Stimulated activated CD8-positive, alpha-beta memory T cell treated with anti-CD3 and anti-CD28 coated beads, Interleukin-12 subunit alpha, Interleukin-12 subunit beta, amount 100 ng/mL, for 4 hours (primary cell): ENCODE results near the gene DYSF.

Experiments
- DNase-seq: peaks from one replicate; pipeline ENCODE4 v3.0.0-alpha.2; 2020; ENCODE audit warnings: low read depth

The DYSF gene

DNA sequence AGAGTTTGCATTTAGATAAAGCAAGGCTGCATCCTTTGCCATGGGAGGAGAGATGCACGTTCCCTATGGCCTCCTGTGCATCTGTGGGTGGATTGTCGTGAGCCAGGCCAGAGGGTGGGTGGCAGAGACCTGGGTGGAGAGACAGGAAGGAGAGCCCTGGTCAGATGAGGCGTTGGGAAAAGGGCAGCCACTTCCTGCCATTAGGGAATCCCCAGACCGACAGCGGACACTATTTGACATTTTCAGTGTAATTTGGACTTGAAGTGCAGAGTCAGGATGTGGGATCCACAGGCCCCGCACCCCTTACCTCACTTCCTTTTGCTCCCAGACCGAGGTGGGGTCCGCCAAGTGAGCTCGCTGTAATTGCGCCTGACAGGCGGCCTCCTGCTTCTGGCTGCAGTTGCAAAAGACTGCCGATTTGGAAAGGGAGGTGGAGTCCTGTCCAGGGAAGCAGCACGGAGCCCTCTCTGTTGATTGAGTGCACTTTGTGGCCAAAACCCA is 150.0 kb downstream of the DYSF start:
- no peak for DNase-seq

DNA sequence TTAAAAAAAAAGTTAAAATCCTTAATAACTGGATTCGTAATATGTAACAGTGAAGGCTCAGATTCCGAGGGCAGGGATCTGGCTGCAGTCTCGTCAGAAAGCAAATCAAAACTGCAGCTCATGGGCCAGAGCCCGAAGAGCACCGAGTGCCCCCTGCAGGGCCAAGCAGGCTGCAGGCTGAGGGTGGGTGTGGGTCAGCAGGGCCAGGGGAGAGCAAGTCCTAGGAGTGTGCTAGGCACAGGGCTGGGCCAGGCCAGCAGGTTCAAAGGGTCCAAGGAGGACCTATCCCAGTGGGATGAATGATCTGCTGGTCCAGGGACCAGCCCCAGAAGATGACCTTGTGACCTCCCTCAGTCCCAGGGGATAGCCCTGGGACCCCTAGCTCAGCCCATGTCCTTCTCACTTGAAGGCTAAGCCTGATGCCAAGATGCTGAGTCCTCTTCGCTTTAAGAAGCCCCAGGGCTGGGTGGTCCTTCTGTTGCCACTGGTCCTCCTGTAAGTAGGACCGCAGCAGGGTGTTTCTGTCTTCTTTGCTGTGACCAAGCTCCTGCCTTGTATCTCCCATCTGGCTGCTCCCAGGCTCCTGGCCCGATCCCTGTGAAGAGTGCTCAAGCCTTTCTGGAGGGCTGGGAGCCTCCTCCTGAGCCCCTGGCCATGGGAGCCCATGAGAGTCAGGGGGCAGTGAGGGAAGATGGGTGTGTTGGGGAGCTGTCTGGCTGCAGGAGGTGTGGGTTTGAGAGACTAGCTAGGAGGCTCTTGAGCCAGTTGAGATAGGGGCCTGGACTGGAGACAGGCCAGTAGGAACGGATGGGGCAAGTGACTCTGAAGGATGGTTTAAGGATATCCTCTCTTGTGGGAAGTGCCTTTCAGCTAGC is 150.7 kb downstream of the DYSF start:
- DNase-seq, result no peak

DNA sequence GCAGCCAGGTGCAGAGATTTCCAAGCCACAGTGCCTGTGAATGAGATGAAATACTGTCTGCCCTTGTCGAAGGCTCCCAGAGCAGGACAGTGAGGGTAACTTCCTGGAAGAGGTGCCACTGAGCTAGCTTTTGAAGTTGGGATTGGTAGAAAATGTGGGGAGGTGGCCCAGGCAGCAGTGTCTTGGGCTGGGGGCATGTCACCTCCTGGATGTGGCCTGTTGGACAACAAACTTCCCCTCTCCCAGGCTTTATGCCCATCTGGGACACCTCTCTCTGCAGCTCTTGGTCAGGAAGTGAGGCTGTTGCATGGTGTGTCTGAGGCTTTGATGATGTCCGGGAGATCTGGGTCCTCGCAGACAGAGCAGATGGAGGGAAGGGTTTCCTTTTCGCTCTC is 151.4 kb downstream of the DYSF start:
- DNase-seq, result no peak

DNA sequence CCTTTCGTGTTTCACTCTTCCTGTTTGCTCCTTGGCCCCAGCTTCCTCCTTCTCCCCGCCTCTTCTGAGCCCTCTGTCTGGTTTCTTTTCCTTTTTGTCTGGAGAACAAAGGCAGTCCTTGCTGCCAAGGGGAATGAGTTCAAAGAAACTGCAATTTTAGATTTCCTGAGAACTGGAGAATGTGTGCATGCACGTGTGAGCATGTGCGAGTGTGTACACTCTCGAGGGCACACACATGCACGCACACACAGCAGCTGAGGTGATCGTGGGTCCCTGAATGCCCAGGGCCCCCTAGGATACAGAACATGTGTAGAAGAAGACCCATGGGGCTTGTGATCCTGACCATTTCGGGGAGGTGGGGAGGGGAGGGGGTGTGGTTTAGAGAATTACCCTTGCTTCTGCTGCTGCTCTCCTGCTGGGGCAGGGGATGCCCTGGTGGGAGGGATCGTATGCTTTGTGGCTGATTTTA is 151.8 kb downstream of the DYSF start:
- DNase-seq, result no peak

DNA sequence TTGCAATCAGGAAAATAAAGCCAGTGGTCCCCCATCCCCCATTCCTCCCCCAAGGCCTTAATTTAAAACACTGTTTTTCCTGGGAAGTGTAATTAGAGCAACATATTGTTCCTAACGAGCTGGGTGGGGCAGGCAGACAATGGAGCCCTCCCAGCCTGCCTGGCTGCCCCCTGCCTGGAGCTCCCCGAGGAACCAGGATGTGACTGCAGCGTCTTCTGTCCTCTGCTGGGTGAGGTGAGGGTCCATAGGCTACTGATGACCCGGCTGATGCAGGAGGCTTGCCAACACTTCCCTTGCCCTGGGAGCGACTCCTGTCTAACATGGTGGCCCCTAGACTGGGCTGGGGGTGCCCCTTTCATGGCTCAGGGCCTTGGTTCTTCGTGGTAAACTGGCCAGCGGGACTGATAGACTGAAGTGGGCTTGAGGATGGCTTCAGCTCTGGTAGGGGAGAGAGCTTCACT is 152.4 kb downstream of the DYSF start:
- no peak for DNase-seq

DNA sequence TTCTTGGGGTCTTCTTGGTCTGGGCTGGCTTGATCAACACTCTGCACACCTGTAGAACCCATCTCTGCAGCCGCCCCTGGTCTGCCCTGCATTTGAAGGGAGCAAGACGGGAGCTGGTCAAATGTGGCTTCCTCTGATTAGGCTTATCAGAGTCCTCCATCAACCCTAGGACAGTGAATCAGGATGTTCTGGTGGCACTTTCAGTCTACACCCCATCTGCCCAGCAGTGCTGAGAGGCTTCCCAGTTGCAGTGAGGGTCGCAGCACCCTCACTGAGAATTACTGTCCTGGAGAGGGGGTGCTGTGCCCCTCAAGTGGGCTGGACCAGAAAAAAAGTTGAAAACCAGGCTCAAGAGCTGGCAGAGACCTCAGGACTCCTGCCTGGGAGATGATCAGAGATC is 152.9 kb downstream of the DYSF start:
- no peak for DNase-seq

DNA sequence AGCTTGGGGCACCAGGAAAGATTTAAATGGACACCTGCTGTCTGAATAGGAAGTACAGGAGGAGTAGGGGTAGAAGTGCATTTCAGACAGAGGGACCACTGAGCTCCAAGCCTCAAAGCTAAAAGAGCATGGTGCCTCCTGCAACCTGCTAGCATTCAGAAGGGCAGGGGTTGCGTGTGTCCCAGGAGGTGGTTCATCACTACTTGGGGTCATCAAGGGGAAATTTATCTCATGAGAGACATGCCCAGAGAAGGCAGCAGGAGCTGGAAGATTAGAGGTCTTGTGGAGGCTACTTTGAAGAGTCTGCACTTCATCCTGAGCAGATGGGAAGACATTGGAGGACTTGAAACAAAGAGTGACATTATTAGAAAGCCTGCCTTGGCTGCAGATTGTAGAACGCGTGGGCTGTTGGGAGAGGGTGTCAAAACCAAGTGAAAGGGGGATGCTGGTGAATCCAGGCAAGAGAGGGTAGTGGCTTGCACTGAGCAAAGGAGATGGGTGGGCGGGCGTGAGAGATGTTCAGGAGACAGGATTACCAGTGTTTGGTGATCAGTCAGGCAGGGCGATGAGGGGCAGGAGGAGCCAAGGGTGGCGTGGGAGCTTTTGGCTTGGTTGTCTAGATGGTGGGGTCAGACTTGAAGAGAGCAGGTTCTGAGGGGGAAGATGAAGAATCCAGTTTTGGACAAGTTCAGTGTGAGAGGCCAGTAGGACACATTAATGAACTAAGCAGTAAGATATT is 154.0 kb downstream of the DYSF start:
- no peak for DNase-seq

DNA sequence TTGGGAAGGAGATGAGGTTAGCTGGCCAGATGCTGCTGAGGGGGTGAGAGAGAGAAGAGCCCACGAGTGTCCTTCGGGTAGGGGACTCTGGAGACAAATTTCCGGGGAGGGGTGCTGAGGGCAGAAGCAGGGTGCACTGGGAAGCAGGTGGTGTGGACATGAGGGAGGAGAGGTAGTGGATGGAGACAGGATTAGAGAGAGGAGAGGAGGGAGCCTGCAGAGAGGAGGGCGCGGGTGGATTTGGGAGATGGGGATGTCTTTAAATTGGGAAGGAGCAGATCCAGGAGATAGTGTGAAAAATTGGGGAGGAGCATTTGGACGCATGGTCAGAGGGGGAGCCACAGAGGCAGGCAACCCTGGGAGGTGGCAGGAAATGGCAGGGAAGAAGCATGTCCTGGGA is 154.7 kb downstream of the DYSF start:
- DNase-seq, result no peak

DNA sequence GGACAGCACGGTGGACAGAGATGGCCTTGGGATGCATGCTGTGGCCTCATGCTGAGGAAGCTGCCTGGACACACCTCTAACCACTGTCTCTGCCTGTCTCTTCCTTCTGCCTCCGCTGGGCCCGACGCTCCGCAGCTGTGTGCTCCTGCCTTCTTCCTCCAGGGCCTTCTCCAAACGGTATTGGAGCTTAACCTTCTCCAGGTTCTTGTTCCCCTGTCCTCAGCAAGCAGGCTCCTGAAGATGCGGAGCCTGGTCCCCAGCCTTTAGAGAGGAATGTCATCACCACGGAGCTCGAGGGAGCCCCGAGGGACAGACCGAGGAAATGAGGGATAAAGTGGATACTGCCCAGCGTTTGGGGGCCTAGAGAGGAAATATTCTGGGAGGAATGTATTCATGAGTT is 155.1 kb downstream of the DYSF start:
- no peak for DNase-seq

DNA sequence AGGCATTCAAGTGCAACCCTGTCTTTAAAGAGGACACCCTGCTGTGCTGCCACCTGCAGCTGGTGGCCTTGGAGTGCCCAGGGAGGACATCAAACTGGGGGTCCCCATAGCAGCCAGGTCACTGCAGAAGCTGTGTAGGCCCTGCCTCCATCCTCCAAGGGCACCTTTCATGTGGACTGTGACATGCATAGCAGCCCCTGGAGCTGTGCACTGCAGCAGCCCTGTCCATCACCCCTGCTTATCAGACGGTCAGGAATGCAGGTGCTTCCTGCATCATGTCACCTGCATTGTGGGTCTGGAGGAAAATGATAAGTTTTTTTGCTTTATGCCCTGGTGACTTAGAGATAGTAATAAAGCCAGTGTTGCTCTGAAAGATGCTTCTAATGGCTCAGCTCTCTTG is 155.7 kb downstream of the DYSF start:
- DNase-seq, result no peak

DNA sequence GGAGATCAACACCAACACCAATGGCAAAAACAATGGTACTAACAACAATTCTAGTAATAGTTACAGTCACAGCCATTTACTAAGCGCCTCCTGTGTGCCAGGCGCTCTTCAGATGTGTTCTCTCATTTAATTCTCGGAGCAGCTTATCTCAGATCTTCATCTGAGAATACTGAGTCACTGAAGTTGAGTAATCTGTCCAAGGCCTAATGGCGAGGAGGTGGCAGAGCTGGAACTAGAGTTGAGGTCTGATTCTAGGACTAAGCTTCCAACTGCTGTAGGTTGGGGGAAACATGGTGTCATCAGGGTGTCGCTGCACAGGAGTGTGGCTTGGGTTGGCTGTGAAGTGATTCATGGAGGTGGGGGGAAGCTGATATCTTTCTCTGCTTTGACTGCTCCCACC is 156.1 kb downstream of the DYSF start:
- no peak for DNase-seq

DNA sequence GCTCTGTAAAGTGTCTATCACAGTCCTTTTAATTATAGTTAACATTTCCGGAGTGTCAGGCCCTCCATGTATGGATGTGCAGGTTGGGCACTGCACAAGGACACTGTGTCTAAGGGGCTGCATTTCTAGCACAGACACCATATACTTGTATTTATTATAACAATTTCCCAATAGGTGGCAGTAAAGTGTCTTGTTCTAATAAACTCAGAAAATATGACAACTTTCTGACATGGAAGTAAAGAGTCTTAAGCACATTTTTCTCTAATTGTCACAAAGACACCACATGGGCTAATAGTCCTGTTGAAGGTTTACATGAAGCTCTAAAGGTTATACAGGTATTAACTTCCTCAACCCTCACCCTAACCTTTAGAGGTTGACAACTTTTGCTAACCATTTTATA is 156.6 kb downstream of the DYSF start:
- no peak for DNase-seq

DNA sequence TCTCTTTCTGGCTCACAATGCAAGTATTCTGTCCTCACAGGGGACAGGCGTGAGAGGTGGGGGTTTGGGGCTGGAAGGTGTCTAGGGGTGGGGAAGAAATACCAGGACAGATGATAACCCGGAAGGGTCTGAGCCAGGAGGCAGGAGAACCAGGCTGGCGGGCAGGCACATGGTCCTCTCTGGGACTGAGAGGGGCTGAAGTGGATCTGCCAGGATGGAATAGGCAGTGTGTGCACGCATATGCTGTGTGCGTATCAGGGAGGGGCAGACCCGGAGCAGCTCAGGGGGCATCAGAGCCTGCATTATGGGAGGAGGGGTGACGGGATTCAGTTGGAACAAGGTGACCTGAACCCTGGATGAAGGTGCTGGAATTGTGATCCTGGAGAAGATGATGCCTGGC is 157.3 kb downstream of the DYSF start:
- DNase-seq, result no peak

DNA sequence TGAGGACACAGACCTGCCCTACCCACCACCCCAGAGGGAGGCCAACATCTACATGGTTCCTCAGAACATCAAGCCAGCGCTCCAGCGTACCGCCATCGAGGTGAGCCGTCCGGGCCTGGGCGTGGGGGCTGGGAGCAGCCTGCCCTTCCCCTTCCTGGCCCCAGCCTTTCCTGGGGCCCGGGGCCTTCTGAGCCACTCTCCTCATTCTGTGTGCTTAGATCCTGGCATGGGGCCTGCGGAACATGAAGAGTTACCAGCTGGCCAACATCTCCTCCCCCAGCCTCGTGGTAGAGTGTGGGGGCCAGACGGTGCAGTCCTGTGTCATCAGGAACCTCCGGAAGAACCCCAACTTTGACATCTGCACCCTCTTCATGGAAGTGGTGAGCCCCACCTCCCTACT is 157.9 kb downstream of the DYSF start:
- DNase-seq, result no peak

DNA sequence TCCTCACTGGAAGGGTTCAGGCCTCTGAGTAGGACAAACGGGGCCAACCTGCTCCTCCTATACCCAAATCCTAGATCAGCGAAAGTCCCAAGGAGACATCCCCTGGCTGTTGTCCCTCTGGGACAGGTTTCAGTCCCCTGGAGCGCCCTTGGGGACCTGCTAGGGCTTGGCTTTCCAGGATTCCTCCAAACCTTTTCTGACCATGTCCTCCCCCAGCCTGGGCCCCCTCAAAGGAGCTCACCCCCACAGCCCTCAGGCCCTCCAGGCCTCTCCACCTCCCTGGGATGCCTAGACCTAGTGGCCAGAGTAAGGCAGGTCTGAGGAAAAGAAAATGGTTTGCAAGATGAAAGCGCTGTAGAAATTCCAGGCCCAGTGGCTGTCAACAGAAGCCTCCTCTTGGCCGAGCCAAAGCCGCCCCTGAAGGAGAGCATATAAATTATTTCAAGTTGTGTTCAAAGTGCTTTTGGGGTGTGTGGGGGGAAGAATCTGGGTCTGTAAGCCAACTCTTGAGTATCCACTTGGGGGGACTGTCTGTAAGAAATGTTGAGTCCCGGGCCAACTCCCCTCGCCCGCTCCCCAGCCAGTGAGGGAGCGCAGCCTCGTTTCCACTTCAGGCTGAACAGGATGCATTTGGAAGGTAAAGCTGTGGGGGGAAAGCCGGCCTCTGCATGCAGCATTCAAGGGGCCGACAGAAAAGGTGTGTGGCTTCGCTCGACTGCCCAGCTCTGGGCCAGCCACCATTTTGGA is 158.6 kb downstream of the DYSF start:
- no peak for DNase-seq

DNA sequence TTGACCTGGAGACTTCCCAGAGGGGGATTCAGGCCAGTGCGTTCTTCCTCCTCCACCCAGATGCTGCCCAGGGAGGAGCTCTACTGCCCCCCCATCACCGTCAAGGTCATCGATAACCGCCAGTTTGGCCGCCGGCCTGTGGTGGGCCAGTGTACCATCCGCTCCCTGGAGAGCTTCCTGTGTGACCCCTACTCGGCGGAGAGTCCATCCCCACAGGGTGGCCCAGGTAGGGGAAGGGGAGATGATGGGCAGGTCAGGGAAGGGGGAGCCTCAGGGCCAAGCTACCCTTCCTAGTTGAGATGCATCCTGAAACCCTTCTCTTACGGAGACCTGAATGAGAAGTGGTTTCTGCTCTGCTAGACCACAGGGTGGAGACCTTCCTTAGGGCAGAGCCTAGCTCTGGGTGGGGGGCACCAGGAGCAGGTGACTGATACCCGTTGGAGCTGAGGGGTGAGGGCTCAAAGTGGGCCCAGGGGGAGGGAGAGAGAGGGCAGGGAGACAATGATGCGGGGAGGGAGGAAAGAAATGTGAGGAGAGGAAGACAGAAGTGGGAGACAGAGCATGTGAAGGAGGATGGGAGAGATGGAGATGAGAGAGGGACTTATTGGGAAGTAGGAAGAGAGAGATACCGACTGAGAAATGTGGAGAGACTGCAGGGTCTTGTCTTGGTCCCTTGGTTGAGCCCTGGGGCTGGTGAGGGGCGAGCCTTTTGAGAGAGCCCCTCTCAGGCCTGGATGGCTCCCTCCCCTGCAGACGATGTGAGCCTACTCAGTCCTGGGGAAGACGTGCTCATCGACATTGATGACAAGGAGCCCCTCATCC is 159.4 kb downstream of the DYSF start:
- DNase-seq, result no peak

DNA sequence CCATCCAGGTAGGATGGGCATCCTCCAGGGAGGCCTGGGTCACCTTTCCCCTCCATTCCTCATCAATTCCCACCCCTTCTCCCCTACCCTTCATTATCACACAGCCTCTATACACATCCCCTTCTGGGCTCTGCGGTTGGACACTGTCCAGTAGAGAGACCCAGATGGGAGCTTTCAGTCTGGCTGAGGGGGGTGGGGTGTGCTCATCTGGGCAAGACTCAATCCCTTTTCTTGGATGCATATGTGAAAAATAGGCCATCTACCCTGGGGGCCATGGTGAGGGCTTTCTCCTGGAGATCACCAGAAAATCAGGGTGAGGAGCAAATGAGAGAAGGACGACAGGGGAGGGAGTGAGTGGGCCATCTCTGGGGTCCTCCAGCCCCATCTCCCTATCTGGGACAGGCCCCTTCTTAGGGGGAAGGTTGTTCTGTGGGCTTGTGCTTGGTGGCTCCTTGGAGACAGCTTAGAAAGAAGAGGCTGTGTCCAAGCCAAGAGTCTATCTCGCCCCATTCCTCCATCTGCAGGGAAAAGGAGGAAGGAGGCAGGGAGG is 160.1 kb downstream of the DYSF start:
- no peak for DNase-seq

DNA sequence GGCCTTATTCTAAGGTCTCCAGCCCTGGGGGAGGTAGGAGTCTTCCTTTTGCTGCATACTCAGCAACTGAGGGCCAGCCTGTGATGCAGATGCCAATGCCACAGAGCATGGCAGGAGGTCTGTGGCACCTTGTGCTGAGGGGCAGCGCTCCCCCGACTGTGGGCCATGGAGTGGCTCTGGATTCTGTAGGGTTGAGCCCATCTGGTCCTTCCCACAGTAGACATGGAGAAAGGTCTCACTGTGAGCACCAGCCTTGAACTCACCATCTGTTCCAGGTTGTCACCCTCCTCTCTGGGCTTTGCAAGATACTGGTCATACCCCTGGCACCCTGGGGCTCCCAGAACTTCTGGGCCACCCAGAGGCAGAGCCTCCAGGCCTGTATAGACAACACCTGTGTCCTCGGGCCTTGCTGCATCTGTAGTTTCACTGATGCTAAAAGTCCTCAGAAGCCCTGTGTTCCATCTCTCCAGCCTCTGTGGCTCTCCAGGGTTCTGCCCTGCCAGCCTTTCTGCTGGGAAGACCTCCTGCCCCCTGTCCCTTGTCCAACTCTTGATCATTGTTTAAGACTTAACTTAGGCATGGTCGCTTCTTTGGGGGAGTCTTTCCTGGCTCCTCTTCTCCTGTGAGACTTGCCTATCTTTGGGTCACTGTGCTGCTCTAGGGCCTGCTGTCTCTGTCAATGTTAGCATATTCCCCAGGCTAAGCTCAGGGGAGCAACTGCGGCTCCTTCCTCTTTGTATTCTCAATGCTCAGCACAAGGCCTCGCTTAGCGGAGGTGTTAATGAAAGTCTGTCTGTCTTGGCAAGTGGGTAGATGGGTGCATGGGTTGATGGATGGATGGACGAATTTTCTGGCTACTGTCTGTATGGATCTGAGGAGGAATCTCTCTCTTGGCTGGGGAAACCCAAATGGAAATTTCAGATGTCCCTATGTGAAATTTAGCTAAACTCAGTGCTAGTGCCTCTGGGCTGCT is 160.9 kb downstream of the DYSF start:
- no peak for DNase-seq

DNA sequence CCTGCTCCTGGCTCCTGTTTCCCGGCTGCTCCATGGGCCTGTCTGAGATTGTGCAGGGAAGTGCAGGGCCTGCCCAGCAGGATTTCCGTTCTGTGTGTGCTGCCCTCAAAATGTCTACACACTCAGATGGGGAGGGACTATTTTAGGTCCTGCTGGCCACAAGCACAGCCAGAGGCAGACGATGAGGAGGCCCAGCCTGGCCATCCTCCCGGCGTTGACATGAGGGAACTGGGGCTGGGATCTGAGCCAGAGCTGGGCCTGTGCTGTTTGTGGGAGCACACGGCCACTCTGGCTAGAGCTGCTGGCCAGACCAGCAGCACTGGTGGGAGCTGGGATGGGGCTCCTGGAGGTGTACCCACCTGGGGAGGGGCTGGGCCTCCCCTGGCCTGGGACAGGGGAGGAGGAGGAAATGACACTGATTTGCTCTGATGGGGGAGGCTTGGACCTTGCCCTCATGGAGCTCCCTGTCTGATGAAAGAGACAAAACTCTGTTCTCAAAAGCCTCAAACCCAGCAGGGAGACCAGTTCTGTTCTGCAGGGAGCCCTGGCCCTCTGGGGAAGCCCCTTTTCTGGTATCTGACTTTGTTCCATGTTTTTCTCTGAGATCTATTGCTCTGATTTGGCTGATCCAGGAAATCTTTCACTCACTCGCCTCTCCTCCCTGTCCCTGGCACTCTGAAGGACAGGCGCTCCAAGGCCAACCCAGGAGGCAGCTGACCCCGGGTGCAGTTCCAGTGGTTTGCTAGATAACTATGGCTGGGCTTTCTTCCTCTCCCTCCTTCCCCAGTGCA is 161.8 kb downstream of the DYSF start:
- no peak for DNase-seq
